WERI-Rb-1 (cell line): ENCODE data around the gene NECTIN1.

Experiments
- DNase-seq: peaks from one replicate; pipeline ENCODE4 v3.0.0-alpha.2; 2020
- H3K27ac ChIP-seq: fragments of 250-450 bp; sonication (Bioruptor Pico); 2 replicates; pipeline ENCODE4 v1.5.1; 2020; ENCODE audit warnings: mild to moderate bottlenecking, moderate library complexity
- H3K27me3 ChIP-seq: fragments of 250-450 bp; sonication (Bioruptor Pico); 2 replicates; pipeline ENCODE4 v1.5.1; 2021; ENCODE audit warnings: mild to moderate bottlenecking, low read depth, moderate library complexity; ENCODE audit not compliant: insufficient read depth, severe bottlenecking
- H3K36me3 ChIP-seq: fragments of 250-450 bp; sonication (Bioruptor Pico); 2 replicates; pipeline ENCODE4 v1.5.1; 2020; ENCODE audit warnings: mild to moderate bottlenecking, moderate library complexity
- H3K4me3 ChIP-seq: 2 replicates; pipeline ENCODE4 v1.5.1; 2011; ENCODE audit warnings: low read depth, mild to moderate bottlenecking, control low read depth, low read length
- H3K9me3 ChIP-seq: fragments of 250-450 bp; sonication (Bioruptor Pico); 2 replicates; pipeline ENCODE4 v1.5.1; 2021; ENCODE audit warnings: mild to moderate bottlenecking, moderate library complexity; ENCODE audit not compliant: severe bottlenecking
- TF ChIP-seq, protein P1 (sequence below): IDR thresholded peaks from 2 replicates; pipeline ENCODE4 v1.5.1; 2011; ENCODE audit warnings: low read depth, mild to moderate bottlenecking, control low read depth, inconsistent platforms, low read length

Gene NECTIN1

DNA sequence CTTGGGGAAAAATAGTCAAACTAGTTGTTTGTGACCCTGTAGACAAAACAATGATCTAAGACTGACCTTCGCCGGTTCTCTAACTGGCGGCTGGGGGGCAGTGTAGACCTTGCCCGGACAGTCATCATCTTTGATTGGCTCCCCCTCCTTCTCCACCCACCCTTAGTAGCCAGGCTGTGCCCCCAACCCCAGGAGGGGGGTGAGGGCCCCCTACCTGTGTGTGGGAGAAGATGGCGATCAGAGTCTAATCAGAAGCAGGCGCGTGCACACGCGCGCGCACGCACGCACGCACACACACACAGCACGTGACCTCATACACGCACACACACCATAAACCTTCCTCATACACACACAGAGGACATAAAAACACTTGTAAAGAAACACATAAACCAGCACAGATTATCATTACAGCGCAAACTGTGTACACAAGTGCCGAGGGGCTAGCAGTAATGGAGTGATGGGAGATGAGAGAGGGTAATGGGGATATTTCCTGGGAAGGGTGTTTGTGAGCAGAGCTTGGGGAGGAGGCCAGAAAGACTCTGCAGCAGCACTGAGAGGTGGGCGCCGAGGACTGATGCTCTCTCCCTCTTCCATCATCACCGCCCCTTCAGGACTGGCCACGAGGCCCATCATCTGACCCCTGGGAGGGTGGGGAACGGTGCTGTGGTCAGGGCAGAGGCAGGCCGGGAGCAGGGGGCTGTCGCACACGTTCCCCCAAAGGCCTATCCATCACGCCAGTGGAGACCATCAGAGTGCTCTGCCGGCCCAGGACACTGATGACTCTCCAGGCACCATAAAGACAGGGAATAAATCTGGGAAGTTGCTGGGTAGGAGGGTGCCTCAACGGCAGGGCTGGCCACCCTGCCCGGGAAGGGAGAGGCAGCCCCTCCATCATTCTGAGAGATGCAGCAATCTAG, 12.2 kb downstream of the NECTIN1 start:
- Histone ChIP-seq H3K4me3 (no peak overlapping the region), H3K27me3 (no peaks in the 10 kb centered on the region), H3K27ac (peak overlapping the region; percentile 68), H3K36me3 (peaks cover 11% of the 10 kb centered on the region), H3K9me3 (no peaks in the 10 kb centered on the region)
- DNase-seq: no peak
- TF ChIP-seq, protein P1, sequence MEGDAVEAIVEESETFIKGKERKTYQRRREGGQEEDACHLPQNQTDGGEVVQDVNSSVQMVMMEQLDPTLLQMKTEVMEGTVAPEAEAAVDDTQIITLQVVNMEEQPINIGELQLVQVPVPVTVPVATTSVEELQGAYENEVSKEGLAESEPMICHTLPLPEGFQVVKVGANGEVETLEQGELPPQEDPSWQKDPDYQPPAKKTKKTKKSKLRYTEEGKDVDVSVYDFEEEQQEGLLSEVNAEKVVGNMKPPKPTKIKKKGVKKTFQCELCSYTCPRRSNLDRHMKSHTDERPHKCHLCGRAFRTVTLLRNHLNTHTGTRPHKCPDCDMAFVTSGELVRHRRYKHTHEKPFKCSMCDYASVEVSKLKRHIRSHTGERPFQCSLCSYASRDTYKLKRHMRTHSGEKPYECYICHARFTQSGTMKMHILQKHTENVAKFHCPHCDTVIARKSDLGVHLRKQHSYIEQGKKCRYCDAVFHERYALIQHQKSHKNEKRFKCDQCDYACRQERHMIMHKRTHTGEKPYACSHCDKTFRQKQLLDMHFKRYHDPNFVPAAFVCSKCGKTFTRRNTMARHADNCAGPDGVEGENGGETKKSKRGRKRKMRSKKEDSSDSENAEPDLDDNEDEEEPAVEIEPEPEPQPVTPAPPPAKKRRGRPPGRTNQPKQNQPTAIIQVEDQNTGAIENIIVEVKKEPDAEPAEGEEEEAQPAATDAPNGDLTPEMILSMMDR: 0 out of 2 replicates have a peak, but pooled peaks have one; percentile 14

DNA sequence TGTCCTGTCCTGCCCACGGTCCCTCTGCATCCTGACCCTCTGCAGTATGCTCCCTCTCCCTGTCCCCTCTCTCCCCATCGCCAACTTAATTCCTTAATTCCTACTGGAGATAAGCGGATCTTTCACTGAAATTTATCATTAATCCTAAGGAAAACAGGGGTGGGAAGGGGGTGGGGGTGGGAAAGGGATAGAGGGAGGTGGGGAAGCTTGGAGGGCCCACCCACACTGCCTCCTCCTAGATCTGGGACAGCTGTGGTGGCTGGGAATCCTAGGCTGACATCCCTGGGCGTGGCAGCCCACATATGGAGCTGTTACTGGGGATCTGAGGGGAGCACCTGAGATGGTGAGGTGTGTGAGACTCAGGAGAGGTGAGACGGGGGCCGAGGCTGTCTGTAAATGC, 14.4 kb downstream of the NECTIN1 start:
- no peak overlapping the region; the same call in 1 of the 2 replicates for H3K4me3 ChIP-seq
- H3K36me3 ChIP-seq: peaks cover 5% of the 10 kb centered on the region
- TF ChIP-seq, protein P1: no peak
- no peaks in the 10 kb centered on the region for H3K27me3 ChIP-seq
- H3K27ac ChIP-seq: peak overlapping the region; percentile 88
- no peaks in the 10 kb centered on the region for H3K9me3 ChIP-seq
- DNase-seq: peak; percentile 83

DNA sequence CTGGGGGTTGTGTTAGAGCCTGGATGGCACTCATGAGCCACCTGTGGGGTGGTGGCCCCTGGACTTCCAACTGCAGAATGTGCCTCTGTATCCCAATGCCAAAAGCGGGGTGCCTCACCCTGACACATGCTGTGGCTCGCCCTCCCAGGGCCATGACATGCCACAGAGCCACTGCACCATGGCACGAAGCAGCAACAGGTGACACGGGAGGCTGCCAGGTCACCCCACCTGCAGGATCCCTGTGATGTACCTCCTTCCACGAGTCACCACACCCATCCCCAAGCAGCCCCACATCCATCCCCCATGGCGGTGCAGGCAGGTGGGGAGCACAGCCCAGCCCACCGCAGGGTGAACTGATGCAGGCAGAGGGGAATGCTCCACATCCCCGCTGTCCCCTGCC, 14.8 kb downstream of the NECTIN1 start:
- peak overlapping the region; percentile 88 for H3K27ac ChIP-seq
- TF ChIP-seq, protein P1: no peak
- H3K27me3 ChIP-seq: no peaks in the 10 kb centered on the region
- no peak for DNase-seq
- H3K36me3 ChIP-seq: peaks cover 5% of the 10 kb centered on the region
- no peaks in the 10 kb centered on the region for H3K9me3 ChIP-seq
- no peak overlapping the region for H3K4me3 ChIP-seq

DNA sequence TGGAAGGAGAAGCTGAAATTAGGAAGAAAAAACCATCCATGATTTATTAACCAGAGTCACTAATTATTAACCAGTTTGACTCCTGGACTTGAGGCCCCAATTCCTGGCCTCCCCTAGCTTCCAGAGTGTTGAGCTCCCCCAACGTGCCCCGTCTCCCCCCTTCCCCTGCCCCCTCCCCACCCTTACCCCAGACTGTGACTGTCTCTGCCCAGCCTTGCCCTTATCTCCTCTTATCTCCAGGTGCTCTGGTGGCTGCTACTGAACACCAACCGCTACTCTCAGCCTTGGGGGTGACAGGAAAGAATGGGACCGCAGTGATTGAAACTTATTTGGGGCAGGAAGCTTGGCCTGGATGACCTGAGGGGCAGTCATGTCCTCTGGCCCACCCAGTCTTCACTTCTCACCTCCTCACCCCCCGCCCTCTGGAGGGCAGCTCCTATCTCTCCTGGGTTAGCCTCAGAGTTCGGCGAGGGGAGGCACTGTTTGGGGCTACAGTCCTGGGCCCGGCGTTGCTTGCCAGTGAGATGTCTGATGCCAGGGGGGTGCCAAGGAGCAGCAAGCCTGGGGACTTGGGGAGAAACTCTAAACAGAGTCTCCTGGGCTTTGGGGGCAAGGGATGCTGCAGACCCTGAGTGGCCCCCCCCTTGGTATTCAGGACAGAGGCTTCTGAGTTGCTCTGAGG, 15.5 kb downstream of the NECTIN1 start:
- H3K9me3 ChIP-seq: no peaks in the 10 kb centered on the region
- peak overlapping the region; percentile 88 for H3K27ac ChIP-seq
- peaks cover 5% of the 10 kb centered on the region for H3K36me3 ChIP-seq
- DNase-seq: peak; percentile 49
- peak overlapping the region; percentile 22; the same call in 1 of the 2 replicates for H3K4me3 ChIP-seq
- no peaks in the 10 kb centered on the region for H3K27me3 ChIP-seq
- TF ChIP-seq, protein P1: no peak

DNA sequence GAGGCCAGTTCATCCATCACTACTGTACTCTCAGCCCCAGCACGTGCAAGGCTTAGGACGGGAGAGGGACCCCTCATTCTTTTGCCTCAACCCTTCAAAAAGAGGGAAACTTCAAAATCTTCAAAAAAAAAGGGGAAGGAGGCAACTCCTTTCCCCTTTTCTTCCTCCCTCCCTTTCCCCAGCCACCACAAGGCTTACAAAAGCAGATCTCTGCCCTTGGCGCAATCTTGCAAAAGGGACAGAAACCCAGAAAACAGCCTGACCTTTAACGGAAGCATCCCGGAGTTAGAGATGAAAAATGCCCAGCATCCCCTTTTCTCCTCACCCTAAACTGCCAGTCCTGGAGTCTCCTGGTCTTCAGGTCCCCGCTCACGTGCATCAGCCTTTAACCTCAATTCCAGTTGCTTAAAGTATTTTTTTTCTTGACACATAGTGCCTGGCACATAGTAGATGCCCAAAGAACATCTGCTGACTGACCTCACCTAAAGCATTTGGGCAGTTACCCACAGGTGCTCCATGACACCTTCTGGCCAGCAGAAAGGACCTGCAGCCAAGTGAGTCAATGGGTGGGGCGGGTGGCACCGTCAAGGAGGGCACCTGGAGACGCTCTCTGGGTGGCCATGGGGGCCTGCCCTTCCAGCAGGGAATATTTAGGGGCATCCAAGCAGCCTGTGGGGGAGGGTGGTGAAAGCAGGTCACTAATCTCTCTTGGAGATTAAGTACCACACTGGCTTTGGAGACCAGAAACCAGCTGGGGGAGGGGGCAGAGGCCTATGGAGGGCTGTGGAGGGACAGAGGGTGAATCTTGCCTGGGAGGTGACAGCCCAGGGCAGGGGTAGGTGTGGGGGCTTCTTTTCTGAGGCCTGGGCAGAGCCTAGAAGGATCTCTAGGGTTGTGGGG, 16.3 kb downstream of the NECTIN1 start:
- TF ChIP-seq, protein P1: no peak
- H3K27ac ChIP-seq: peak overlapping the region; percentile 88
- H3K36me3 ChIP-seq: peaks cover 5% of the 10 kb centered on the region
- no peaks in the 10 kb centered on the region for H3K9me3 ChIP-seq
- peak; percentile 93 for DNase-seq
- no peaks in the 10 kb centered on the region for H3K27me3 ChIP-seq
- peak overlapping the region; percentile 22; the same call in 1 of the 2 replicates for H3K4me3 ChIP-seq
